ENCODE results near the gene OCA2. TPM values are rescaled to one million over a fixed set of nuclear protein-coding genes. Genes with fewer than 3 reads are reported as not detected.

The OCA2 gene
- total RNA-seq, 2 donors from 2014 or later, result 0.14 TPM; not detected in 1

GRCh38 chr15:28075573-28075972 lies 23.5 kb downstream of the OCA2 start:
- Mint-ChIP-seq H3K36me3 (ENCODE audit: insufficient read depth in 2 of 2) (no peaks in the 10 kb centered on the region), H3K27ac (no peak overlapping the region), H3K9me3 (no peaks in the 10 kb centered on the region), H3K27me3 (ENCODE audit: low read depth) (peaks cover 9% of the 10 kb centered on the region), H3K4me3 (no peak overlapping the region), H3K4me1 (ENCODE audit: low read depth) (no peaks in the 10 kb centered on the region)
- DNase-seq (no peak), ATAC-seq (replicated peaks in 1 of 2) (no peak)

- H3K9me3 Mint-ChIP-seq, result peaks cover 0 to 5% of the 10 kb centered on the region in 2 donors
- DNase-seq (no peak), ATAC-seq (replicated peaks in 1 of 2) (no peak)
- peaks cover 2 to 3% of the 10 kb centered on the region in 2 donors for H3K36me3 Mint-ChIP-seq (ENCODE audit: insufficient read depth in 2 of 2)
- no peak overlapping the region for H3K27ac Mint-ChIP-seq
- H3K4me3 Mint-ChIP-seq, result no peak overlapping the region
- peaks cover 21% of the 10 kb centered on the region for H3K27me3 Mint-ChIP-seq (ENCODE audit: low read depth)
- no peaks in the 10 kb centered on the region for H3K4me1 Mint-ChIP-seq (ENCODE audit: low read depth)
Measured at GRCh38 chr15:28068930-28069329, 30.2 kb downstream of the OCA2 start.

- peaks cover 0 to 8% of the 10 kb centered on the region in 2 donors for H3K9me3 Mint-ChIP-seq
- H3K4me3 Mint-ChIP-seq, result no peak overlapping the region
- ATAC-seq (replicated peaks in 1 of 2) (no peak), DNase-seq (no peak)
- no peak overlapping the region for H3K27ac Mint-ChIP-seq
- H3K4me1 Mint-ChIP-seq (ENCODE audit: low read depth), result no peaks in the 10 kb centered on the region
- peaks cover 25% of the 10 kb centered on the region for H3K27me3 Mint-ChIP-seq (ENCODE audit: low read depth)
- peaks cover 2 to 3% of the 10 kb centered on the region in 2 donors for H3K36me3 Mint-ChIP-seq (ENCODE audit: insufficient read depth in 2 of 2)
Measured at GRCh38 chr15:28066231-28066630, 32.9 kb downstream of the OCA2 start.

- DNase-seq (no peak), ATAC-seq (replicated peaks in 1 of 2) (no peak)
Measured at GRCh38 chr15:28060005-28060404, 39.1 kb downstream of the OCA2 start.

GRCh38 chr15:28058082-28058481 lies 41.0 kb downstream of the OCA2 start:
- ATAC-seq (replicated peaks in 1 of 2) (no peak), DNase-seq (no peak)
- H3K4me3 Mint-ChIP-seq, result no peak overlapping the region
- H3K4me1 Mint-ChIP-seq (ENCODE audit: low read depth), result no peaks in the 10 kb centered on the region
- peaks cover 2 to 5% of the 10 kb centered on the region in 2 donors for H3K9me3 Mint-ChIP-seq
- no peak overlapping the region for H3K27ac Mint-ChIP-seq
- no peaks in the 10 kb centered on the region for H3K36me3 Mint-ChIP-seq (ENCODE audit: insufficient read depth in 2 of 2)
- peaks cover 4% of the 10 kb centered on the region for H3K27me3 Mint-ChIP-seq (ENCODE audit: low read depth)

More at GRCh38 chr15:28060005-28060404, 39.1 kb downstream of the OCA2 start:
- no peak overlapping the region for H3K4me3 Mint-ChIP-seq
- no peaks in the 10 kb centered on the region for H3K4me1 Mint-ChIP-seq (ENCODE audit: low read depth)
- H3K36me3 Mint-ChIP-seq (ENCODE audit: insufficient read depth in 2 of 2), result peaks cover 2 to 3% of the 10 kb centered on the region in 2 donors
- peaks cover 4% of the 10 kb centered on the region for H3K27me3 Mint-ChIP-seq (ENCODE audit: low read depth)
- peaks cover 0 to 13% of the 10 kb centered on the region in 2 donors for H3K9me3 Mint-ChIP-seq
- H3K27ac Mint-ChIP-seq, result no peak overlapping the region

GRCh38 chr15:28051955-28052633 lies 47.0 kb downstream of the OCA2 start:
- Mint-ChIP-seq H3K4me3 (no peak overlapping the region), H3K27ac (no peak overlapping the region), H3K36me3 (ENCODE audit: insufficient read depth in 2 of 2) (no peaks in the 10 kb centered on the region), H3K9me3 (peaks cover 0 to 2% of the 10 kb centered on the region in 2 donors), H3K27me3 (ENCODE audit: low read depth) (peaks cover 9% of the 10 kb centered on the region), H3K4me1 (ENCODE audit: low read depth) (no peaks in the 10 kb centered on the region)
- DNase-seq, result no peak
- ATAC-seq (replicated peaks in 1 of 2), result no peak

GRCh38 chr15:28049581-28049980 lies 49.5 kb downstream of the OCA2 start:
- Mint-ChIP-seq H3K27me3 (ENCODE audit: low read depth) (peaks cover 11% of the 10 kb centered on the region), H3K4me1 (ENCODE audit: low read depth) (no peaks in the 10 kb centered on the region), H3K4me3 (no peak overlapping the region), H3K27ac (no peak overlapping the region), H3K9me3 (peaks cover 0 to 3% of the 10 kb centered on the region in 2 donors), H3K36me3 (ENCODE audit: insufficient read depth in 2 of 2) (no peaks in the 10 kb centered on the region)
- DNase-seq (no peak), ATAC-seq (replicated peaks in 1 of 2) (no peak)

- ATAC-seq (replicated peaks in 1 of 2) (no peak), DNase-seq (no peak)
- Mint-ChIP-seq H3K4me1 (ENCODE audit: low read depth) (no peaks in the 10 kb centered on the region), H3K4me3 (no peak overlapping the region), H3K27ac (no peak overlapping the region), H3K9me3 (peaks cover 0 to 2% of the 10 kb centered on the region in 2 donors), H3K36me3 (ENCODE audit: insufficient read depth in 2 of 2) (no peaks in the 10 kb centered on the region), H3K27me3 (ENCODE audit: low read depth) (peaks cover 19% of the 10 kb centered on the region)
Measured at GRCh38 chr15:28047277-28047676, 51.8 kb downstream of the OCA2 start.

GRCh38 chr15:28044121-28044672 lies 54.9 kb downstream of the OCA2 start:
- no peak overlapping the region for H3K4me3 Mint-ChIP-seq
- H3K9me3 Mint-ChIP-seq, result peaks cover 0 to 2% of the 10 kb centered on the region in 2 donors
- DNase-seq (no peak), ATAC-seq (replicated peaks in 1 of 2) (no peak)
- H3K27me3 Mint-ChIP-seq (ENCODE audit: low read depth), result peaks cover 25% of the 10 kb centered on the region
- no peaks in the 10 kb centered on the region for H3K36me3 Mint-ChIP-seq (ENCODE audit: insufficient read depth in 2 of 2)
- no peaks in the 10 kb centered on the region for H3K4me1 Mint-ChIP-seq (ENCODE audit: low read depth)
- H3K27ac Mint-ChIP-seq, result no peak overlapping the region

GRCh38 chr15:28043691-28044091 lies 55.4 kb downstream of the OCA2 start:
- H3K36me3 Mint-ChIP-seq (ENCODE audit: insufficient read depth in 2 of 2), result no peaks in the 10 kb centered on the region
- H3K4me3 Mint-ChIP-seq, result no peak overlapping the region
- ATAC-seq (replicated peaks in 1 of 2) (no peak), DNase-seq (no peak)
- no peaks in the 10 kb centered on the region for H3K4me1 Mint-ChIP-seq (ENCODE audit: low read depth)
- no peak overlapping the region for H3K27ac Mint-ChIP-seq
- peaks cover 0 to 2% of the 10 kb centered on the region in 2 donors for H3K9me3 Mint-ChIP-seq
- peaks cover 26% of the 10 kb centered on the region for H3K27me3 Mint-ChIP-seq (ENCODE audit: low read depth)

GRCh38 chr15:28037969-28038590 lies 61.0 kb downstream of the OCA2 start:
- Mint-ChIP-seq H3K9me3 (no peaks in the 10 kb centered on the region), H3K4me3 (no peak overlapping the region), H3K36me3 (ENCODE audit: insufficient read depth in 2 of 2) (no peaks in the 10 kb centered on the region), H3K27ac (no peak overlapping the region), H3K4me1 (ENCODE audit: low read depth) (no peaks in the 10 kb centered on the region), H3K27me3 (ENCODE audit: low read depth) (peaks cover 33% of the 10 kb centered on the region)
- DNase-seq, result no peak
- ATAC-seq (replicated peaks in 1 of 2), result no peak

- Mint-ChIP-seq H3K27ac (no peak overlapping the region), H3K4me3 (no peak overlapping the region), H3K27me3 (ENCODE audit: low read depth) (peaks cover 21% of the 10 kb centered on the region), H3K36me3 (ENCODE audit: insufficient read depth in 2 of 2) (no peaks in the 10 kb centered on the region), H3K9me3 (no peaks in the 10 kb centered on the region), H3K4me1 (ENCODE audit: low read depth) (no peaks in the 10 kb centered on the region)
- DNase-seq (no peak), ATAC-seq (replicated peaks in 1 of 2) (no peak)
Measured at GRCh38 chr15:28033443-28033842, 65.7 kb downstream of the OCA2 start.

GRCh38 chr15:28030801-28031200 lies 68.3 kb downstream of the OCA2 start:
- no peak overlapping the region for H3K4me3 Mint-ChIP-seq
- ATAC-seq (replicated peaks in 1 of 2) (no peak), DNase-seq (no peak)
- no peaks in the 10 kb centered on the region for H3K36me3 Mint-ChIP-seq (ENCODE audit: insufficient read depth in 2 of 2)
- H3K4me1 Mint-ChIP-seq (ENCODE audit: low read depth), result no peaks in the 10 kb centered on the region
- no peaks in the 10 kb centered on the region for H3K9me3 Mint-ChIP-seq
- H3K27ac Mint-ChIP-seq, result no peak overlapping the region
- peaks cover under 1% of the 10 kb centered on the region for H3K27me3 Mint-ChIP-seq (ENCODE audit: low read depth)
